ENCODE measurements around the gene USP30. TPM values are rescaled to one million over a fixed set of nuclear protein-coding genes. Genes with fewer than 3 reads are reported as not detected.
A peak's percentile ranks its signal among the peaks of the same experiment; 100 is the strongest.

Gene USP30
- total RNA-seq, 3 donors from 2014 or later = 22.2 to 28.5 (median 24.7) TPM

GRCh38 chr12:109113661-109114321, 61.4 kb downstream of the USP30 start:
- Histone ChIP-seq H3K36me3 (no peaks in the 10 kb centered on the region), H3K9me3 (no peaks in the 10 kb centered on the region), H3K4me1 (peaks cover 0 to 11% of the 10 kb centered on the region in 2 donors), H3K27me3 (no peaks in the 10 kb centered on the region), H3K27ac (peak overlapping the region; percentile 33 to 77), H3K4me3 (no peak overlapping the region)
- intact Hi-C loops (cut with DNase I; ENCODE audit: low total_unique reads) = no loop called here
- no peak for DNase-seq (ENCODE audit: low spot score in 2 of 2)
- TF ChIP-seq POLR2AphosphoS5 (IDR thresholded peaks at IDR 0.05) = no peak
- TF ChIP-seq CTCF (IDR thresholded peaks at IDR 0.05) = no peak
- no peak for TF ChIP-seq POLR2A (IDR thresholded peaks at IDR 0.05)

GRCh38 chr12:109114644-109115043, 62.3 kb downstream of the USP30 start:
- Histone ChIP-seq H3K27me3 (no peaks in the 10 kb centered on the region), H3K36me3 (no peaks in the 10 kb centered on the region), H3K4me1 (peaks cover 0 to 11% of the 10 kb centered on the region in 2 donors), H3K27ac (peak overlapping the region; percentile 73 to 77), H3K9me3 (no peaks in the 10 kb centered on the region), H3K4me3 (no peak overlapping the region)
- intact Hi-C loops (cut with DNase I; ENCODE audit: low total_unique reads) = no loop called here
- DNase-seq (ENCODE audit: low spot score in 2 of 2) = no peak
- no peak for TF ChIP-seq CTCF (IDR thresholded peaks at IDR 0.05)
- no peak for TF ChIP-seq POLR2AphosphoS5 (IDR thresholded peaks at IDR 0.05)
- no peak for TF ChIP-seq POLR2A (IDR thresholded peaks at IDR 0.05)

- intact Hi-C loops (cut with DNase I; ENCODE audit: low total_unique reads) = no loop called here
- DNase-seq (ENCODE audit: low spot score in 2 of 2) = no peak
- Histone ChIP-seq H3K9me3 (no peaks in the 10 kb centered on the region), H3K4me1 (peaks cover 0 to 11% of the 10 kb centered on the region in 2 donors), H3K4me3 (peak overlapping the region in 1 of 3 donors; percentile 26), H3K27me3 (no peaks in the 10 kb centered on the region), H3K36me3 (no peaks in the 10 kb centered on the region), H3K27ac (peak overlapping the region; percentile 73 to 77)
- TF ChIP-seq POLR2A (IDR thresholded peaks at IDR 0.05) (no peak), CTCF (IDR thresholded peaks at IDR 0.05) (no peak), POLR2AphosphoS5 (IDR thresholded peaks at IDR 0.05) (no peak)
Measured at GRCh38 chr12:109115404-109115757, 63.0 kb downstream of the USP30 start.

GRCh38 chr12:109115758-109116610, 63.6 kb downstream of the USP30 start, which contains the start of gene ACACB:
ACACB (plus strand) TSS chr12:109116587; CDS start chr12:109139406, 22,819 bp downstream.
- peak; percentile 43 to 72 (median 71) for TF ChIP-seq POLR2AphosphoS5 (IDR thresholded peaks at IDR 0.05)
- no peak for TF ChIP-seq POLR2A (IDR thresholded peaks at IDR 0.05)
- Histone ChIP-seq H3K27ac (peak within 1 kb of the TSS; percentile 73 to 77), H3K27me3 (no peaks in the 10 kb centered on the region), H3K4me3 (peak within 1 kb of the TSS in 1 of 3 donors; percentile 26), H3K4me1 (peaks cover 0 to 11% of the 10 kb centered on the region in 2 donors), H3K36me3 (no peaks in the 10 kb centered on the region), H3K9me3 (no peaks in the 10 kb centered on the region)
- DNase-seq (ENCODE audit: low spot score in 2 of 2) = peak in 1 of 2 donors; percentile 65
- intact Hi-C loops (cut with DNase I; ENCODE audit: low total_unique reads) = no loop called here

- Histone ChIP-seq H3K36me3 (no peaks in the 10 kb centered on the region), H3K9me3 (no peaks in the 10 kb centered on the region), H3K4me3 (no peak overlapping the region), H3K27ac (peak overlapping the region; percentile 73 to 77), H3K27me3 (no peaks in the 10 kb centered on the region), H3K4me1 (peaks cover 0 to 11% of the 10 kb centered on the region in 2 donors)
- intact Hi-C loops (cut with DNase I; ENCODE audit: low total_unique reads) = no loop called here
- DNase-seq (ENCODE audit: low spot score in 2 of 2) = no peak
- TF ChIP-seq CTCF (IDR thresholded peaks at IDR 0.05) (no peak), POLR2AphosphoS5 (IDR thresholded peaks at IDR 0.05) (no peak), POLR2A (IDR thresholded peaks at IDR 0.05) (no peak)
Measured at GRCh38 chr12:109116611-109116949, 64.2 kb downstream of the USP30 start.

All from breast epithelium (tissue), 4 donors.